IPS-NIHi7 (cell line): ENCODE data around the gene ZFAND2A.
"Not testable (repeated sequence)": the region's sequence is repeated elsewhere in the genome, so short reads cannot be mapped to it uniquely, and the experiment has no call there.

Experiments
- DNase-seq: peaks from one replicate; pipeline ENCODE4 v3.0.0; 2012; ENCODE audit warnings: mixed read lengths; ENCODE audit errors: extremely low spot score

The ZFAND2A gene

DNA sequence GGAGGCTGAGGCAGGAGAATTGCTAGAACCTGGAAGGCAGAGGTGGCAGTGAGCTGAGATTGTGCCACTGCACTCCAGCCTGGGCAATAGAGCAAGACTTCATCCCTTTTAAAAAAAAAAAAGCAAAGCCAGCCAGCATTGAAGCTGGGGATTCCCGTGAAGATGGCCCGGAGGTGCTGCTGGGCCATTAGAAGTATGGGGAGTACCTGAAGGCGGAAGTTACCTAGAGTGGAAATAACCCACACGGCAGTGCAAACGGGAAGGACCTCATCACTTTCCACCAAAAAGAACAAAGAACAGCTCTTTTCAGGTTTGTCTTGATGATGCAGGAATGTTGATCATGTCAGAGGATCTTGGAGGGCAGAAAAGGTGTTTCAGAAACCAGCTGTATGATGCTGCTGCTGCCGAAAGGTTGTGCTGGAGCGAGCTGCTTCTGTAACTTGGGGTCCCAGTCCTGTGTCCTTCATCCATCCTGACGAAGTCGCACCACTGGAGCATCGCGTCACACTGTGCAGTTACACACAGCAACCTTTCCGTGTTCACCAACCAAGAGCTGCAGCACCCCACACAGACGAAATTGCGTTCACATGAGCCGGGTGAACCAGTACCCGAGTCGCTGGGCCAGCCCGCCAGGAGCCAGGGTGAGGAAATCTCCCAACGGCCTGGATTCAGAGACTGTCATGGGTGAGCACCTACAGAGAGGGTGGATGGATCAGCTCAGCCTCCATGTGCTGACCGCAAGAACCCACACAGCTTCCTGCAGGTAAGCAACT is 8.2 kb downstream of the ZFAND2A start:
- DNase-seq, result no peak

DNA sequence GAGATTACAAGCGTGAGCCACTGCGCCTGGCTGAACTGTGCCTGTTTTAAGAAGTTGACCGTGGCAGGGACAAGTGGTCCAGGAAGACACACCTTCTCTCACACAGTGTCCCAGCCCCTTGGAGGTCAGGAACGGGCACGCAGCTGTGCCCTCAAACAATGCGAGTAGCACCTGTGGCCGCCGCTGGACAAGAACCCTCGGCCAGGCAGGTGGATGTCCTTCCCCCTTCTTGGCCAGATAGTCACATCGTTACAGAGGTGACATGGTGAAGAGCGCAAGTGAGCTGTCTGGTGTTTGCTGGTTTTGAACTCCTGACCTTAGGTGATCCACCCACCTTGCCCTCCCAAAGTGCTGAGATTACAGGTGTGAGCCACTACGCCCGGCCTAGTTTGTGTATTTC is 8.8 kb downstream of the ZFAND2A start:
- DNase-seq, result no peak

- no peak for DNase-seq
Measured at GRCh38 chr7:1150400-1151002, 9.5 kb downstream of the ZFAND2A start.

GRCh38 chr7:1149351-1149794 is 10.6 kb downstream of the ZFAND2A start:
- no peak for DNase-seq

- not testable (repeated sequence) for DNase-seq
Measured at GRCh38 chr7:1147873-1148272, 12.1 kb downstream of the ZFAND2A start.

- DNase-seq, result no peak
Measured at GRCh38 chr7:1144269-1144771, 15.7 kb downstream of the ZFAND2A start.

GRCh38 chr7:1143031-1143430 is 17.0 kb downstream of the ZFAND2A start:
- not testable (repeated sequence) for DNase-seq

- DNase-seq, result no peak
Measured at GRCh38 chr7:1142051-1142635, 17.9 kb downstream of the ZFAND2A start.

DNA sequence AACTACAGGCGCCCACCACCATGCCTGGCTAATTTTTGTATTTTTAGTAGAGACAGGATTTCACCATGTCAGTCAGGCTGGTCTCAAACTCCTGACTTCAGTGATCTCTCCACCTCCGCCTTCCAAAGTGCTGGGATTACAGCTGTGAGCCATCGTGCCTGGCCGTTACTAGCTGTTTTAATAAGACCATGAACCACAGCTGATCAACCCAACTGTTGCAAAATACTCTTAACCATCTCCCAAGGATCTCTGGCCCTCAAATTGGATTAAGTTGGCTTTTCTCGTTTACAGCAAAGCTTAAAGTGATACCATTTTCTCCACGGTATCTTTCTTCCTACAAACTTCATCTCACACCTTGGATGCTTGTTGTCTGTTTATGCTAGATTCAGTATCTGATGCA is 18.3 kb downstream of the ZFAND2A start:
- DNase-seq, result no peak

- no peak for DNase-seq
Measured at GRCh38 chr7:1140476-1141104, 19.4 kb downstream of the ZFAND2A start.

DNA sequence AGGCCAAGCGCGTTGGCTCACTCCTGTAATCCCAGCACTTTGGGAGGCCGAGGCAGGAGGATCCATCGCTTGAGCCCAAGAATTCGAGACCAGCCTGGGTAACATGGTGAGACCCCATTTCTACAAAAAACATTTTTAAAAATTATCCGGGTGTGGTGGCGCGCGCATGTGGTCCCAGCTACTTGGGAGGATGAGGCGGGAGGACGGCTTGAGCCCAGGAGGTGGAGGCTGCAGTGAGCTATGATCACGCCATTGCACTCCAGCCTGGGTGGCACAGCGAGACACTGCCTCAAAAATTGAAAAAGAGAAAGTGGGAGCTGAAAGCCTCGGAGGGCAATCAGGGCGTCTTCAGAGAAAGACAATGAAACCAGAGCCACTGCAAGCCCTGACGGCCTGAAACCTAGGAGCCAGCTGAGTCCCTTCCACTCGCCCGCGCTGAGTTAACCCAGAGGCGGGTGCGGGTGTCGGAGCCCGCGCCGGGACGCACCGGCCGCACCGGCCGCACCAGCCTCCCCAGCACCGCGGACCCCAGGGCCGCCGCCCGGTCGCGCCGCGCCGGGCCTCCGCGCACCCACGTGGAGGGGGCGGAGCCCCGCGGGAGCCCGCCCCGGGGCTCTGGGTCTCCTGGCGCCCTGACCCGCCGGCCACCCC is 22.4 kb downstream of the ZFAND2A start:
- no peak for DNase-seq

GRCh38 chr7:1136841-1137516 is 23.0 kb downstream of the ZFAND2A start:
- DNase-seq, result no peak

DNA sequence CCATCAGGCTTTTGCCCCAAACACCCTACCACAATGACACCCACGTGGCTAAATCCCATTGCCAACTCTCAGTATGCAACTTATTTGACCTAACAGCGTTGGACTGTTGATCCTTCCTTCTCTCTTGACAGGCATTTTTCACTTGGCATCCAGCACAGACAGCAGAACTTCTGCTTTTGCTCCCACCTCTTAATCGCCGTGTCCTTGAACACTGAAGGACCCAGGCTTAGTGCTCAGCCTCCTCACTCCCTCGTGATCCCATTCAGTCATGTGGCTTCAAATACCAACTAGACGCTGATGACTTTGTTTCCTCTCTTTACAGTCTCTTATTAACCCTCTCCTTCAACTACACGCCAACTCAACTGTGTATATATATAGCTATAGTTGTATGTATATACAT is 25.0 kb downstream of the ZFAND2A start:
- DNase-seq, result no peak

- no peak for DNase-seq
Measured at GRCh38 chr7:1131471-1132265, 28.3 kb downstream of the ZFAND2A start.

DNA sequence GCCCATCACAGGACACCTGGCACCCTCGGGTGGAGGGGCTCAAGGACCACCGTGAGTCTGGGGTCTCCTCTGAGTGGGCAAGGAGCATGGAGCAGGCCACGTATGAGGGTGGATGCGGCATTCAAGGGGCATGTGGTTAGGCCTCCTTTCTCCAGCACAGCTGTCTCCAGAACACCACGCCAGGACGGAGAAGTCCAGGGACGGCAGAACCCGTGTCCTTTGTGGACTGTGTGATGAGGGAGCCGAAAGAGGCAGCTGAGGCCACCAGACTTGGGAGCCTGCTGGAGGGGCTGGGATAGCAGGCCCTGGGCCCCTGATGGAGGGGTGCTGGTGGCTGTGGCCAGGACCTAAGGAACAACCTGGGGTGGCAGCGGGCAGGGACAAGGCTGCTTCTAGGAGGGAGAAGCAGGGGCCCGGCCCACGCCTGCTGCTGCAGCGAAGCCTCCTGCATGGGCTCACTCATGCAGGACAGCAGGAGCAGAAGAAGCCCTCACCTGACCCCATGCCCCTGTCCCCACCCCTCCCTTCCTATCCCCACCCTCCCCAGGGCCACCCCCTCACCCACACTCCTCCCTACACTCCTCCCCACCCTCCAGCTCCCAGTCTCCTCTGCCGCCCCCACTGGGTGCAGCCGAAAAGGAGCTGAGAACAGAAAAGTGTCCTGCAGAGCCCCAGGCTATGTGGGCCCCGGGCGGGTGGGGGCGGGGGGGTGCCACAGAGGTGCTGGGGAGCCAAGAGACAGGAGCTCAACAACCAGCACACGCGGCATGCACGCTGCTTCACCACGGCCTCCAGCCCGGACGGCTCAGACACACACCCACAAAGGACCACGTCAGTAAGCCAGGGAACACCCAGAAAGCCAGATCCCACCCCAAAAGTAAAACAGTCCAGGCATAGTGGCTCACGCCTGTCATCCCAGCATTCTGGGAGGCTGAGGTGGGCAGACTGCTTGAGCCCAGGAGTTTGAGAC is 29.7 kb downstream of the ZFAND2A start:
- DNase-seq, result no peak

DNA sequence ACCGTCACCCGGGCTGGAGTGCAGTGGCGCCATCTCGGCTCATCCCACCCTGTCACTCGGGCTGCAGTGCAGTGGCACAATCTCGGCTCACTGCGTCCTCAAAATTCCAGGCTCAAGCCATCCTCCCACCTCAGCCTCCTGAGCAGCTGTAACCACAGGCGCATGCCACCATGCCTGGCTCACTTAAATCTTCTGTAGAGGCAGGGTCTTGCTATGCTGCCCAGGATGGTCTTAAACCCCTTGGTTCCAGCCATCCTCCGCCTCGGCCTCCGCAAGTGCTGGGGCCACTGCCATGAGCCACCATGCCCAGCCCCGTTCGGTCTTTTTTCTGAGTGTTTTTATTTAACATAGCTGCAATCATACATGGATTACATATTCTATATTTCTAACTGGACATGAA is 30.6 kb downstream of the ZFAND2A start:
- DNase-seq, result no peak

- DNase-seq, result no peak
Measured at GRCh38 chr7:1127001-1127400, 33.0 kb downstream of the ZFAND2A start.

- DNase-seq, result no peak
Measured at GRCh38 chr7:1125603-1125969, 34.4 kb downstream of the ZFAND2A start.
